Neural cell (in vitro differentiated cells): ENCODE measurements around the gene ARSJ. TPM values are rescaled to one million over a fixed set of nuclear protein-coding genes. Genes with fewer than 3 reads are reported as not detected.

Source experiments
- H2AFZ ChIP-seq: fragments of 200-600, 300-800 bp; sonication (generic), shearing (Covaris generic); 2 replicates; pipeline ENCODE4 v1.6.0; 2014; ENCODE audit warnings: low read depth, mild to moderate bottlenecking, antibody characterized with exemption, low read length, moderate library complexity
- H3F3A ChIP-seq: fragments of 200-600 bp; shearing (Covaris generic); 2 replicates; pipeline ENCODE4 v1.6.1; 2016; ENCODE audit warnings: mild to moderate bottlenecking, moderate library complexity, mixed read lengths, antibody characterized with exemption, low read length; ENCODE audit not compliant: insufficient read depth, poor library complexity, severe bottlenecking
- H3K27ac ChIP-seq: fragments of 200-600, 300-800 bp; sonication (generic), shearing (Covaris generic); 2 replicates; pipeline ENCODE4 v1.5.1; 2014; ENCODE audit warnings: mild to moderate bottlenecking, low read length, moderate library complexity
- H3K27me3 ChIP-seq: fragments of 300-800, 200-600 bp; sonication (generic), shearing (Covaris generic); 2 replicates; pipeline ENCODE4 v1.6.0; 2014; ENCODE audit warnings: mild to moderate bottlenecking, low read depth, low read length, moderate library complexity; ENCODE audit not compliant: insufficient read depth
- H3K36me3 ChIP-seq: fragments of 300-800, 200-600 bp; sonication (generic), shearing (Covaris generic); 2 replicates; pipeline ENCODE4 v1.5.1; 2014; ENCODE audit warnings: mild to moderate bottlenecking, antibody characterized with exemption, low read length, moderate library complexity; ENCODE audit not compliant: insufficient read depth
- H3K4me2 ChIP-seq: fragments of 300-800, 200-600 bp; sonication (generic), shearing (Covaris generic); 2 replicates; pipeline ENCODE4 v1.6.0; 2014; ENCODE audit warnings: mild to moderate bottlenecking, low read length
- H3K4me3 ChIP-seq: fragments of 300-800, 200-600 bp; sonication (generic), shearing (Covaris generic); 2 replicates; pipeline ENCODE4 v1.5.1; 2014; ENCODE audit warnings: mild to moderate bottlenecking, low read length, moderate library complexity
- H3K79me2 ChIP-seq: fragments of 200-600 bp; shearing (Covaris generic); replicated peaks from 2 replicates; pipeline ENCODE4 v1.6.0; 2014; ENCODE audit warnings: mild to moderate bottlenecking, low read length, moderate library complexity; ENCODE audit not compliant: insufficient read depth
- H3K9ac ChIP-seq: fragments of 300-800, 200-600 bp; sonication (generic), shearing (Covaris generic); 2 replicates; pipeline ENCODE4 v1.6.1; 2016; ENCODE audit warnings: mild to moderate bottlenecking, low read length, mixed read lengths
- H3K9me2 ChIP-seq: fragments of 200-600 bp; shearing (Covaris generic); 2 replicates; pipeline ENCODE4 v1.6.1; 2016; ENCODE audit warnings: mild to moderate bottlenecking, low read length, mixed read lengths; ENCODE audit not compliant: insufficient read depth
- H3K9me3 ChIP-seq: fragments of 200-600, 300-800 bp; sonication (generic), shearing (Covaris generic); 2 replicates; pipeline ENCODE4 v1.6.1; 2016; ENCODE audit warnings: mild to moderate bottlenecking, mixed run types, low read length, moderate library complexity, mixed read lengths
- H4K20me1 ChIP-seq: fragments of 200-600 bp; shearing (Covaris generic); 2 replicates; pipeline ENCODE4 v1.6.1; 2016; ENCODE audit warnings: mild to moderate bottlenecking, mixed run types; ENCODE audit not compliant: insufficient read depth
- CTCF ChIP-seq: fragments of 450-650 bp; IDR thresholded peaks from 2 replicates; pipeline ENCODE4 v1.5.1; 2014; ENCODE audit warnings: antibody characterized with exemption, mild to moderate bottlenecking, moderate library complexity; ENCODE audit not compliant: poor library complexity, severe bottlenecking
- EP300 ChIP-seq: fragments of 450-650 bp; conservative IDR thresholded peaks from 2 replicates; pipeline ENCODE4 v1.6.1; 2014; ENCODE audit warnings: antibody characterized with exemption, mild to moderate bottlenecking, moderate library complexity; ENCODE audit not compliant: poor library complexity, severe bottlenecking
- EZH2 ChIP-seq: fragments of 200-600, 300-800 bp; shearing (Covaris generic), sonication (generic); IDR thresholded peaks from 2 replicates; pipeline ENCODE4 v1.6.1; 2014; ENCODE audit warnings: antibody characterized with exemption, low read length, borderline replicate concordance, mild to moderate bottlenecking; ENCODE audit not compliant: insufficient read depth, poor library complexity, severe bottlenecking
- MXI1 ChIP-seq: fragments of 450-650 bp; conservative IDR thresholded peaks from 2 replicates; pipeline ENCODE4 v1.6.1; 2014; ENCODE audit warnings: antibody characterized with exemption, mild to moderate bottlenecking; ENCODE audit not compliant: poor library complexity, severe bottlenecking
- POLR2AphosphoS5 ChIP-seq: IDR thresholded peaks from 2 replicates; pipeline ENCODE4 v1.6.1; 2012
- RAD21 ChIP-seq: fragments of 450-650 bp; conservative IDR thresholded peaks from 2 replicates; pipeline ENCODE4 v1.6.1; 2014; ENCODE audit warnings: antibody characterized with exemption, mild to moderate bottlenecking, moderate library complexity
- REST ChIP-seq: IDR thresholded peaks from 2 replicates; pipeline ENCODE4 v1.6.1; 2012; ENCODE audit warnings: borderline replicate concordance
- SMC3 ChIP-seq: fragments of 450-650 bp; conservative IDR thresholded peaks from 2 replicates; pipeline ENCODE4 v1.6.1; 2014; ENCODE audit warnings: antibody characterized with exemption, mild to moderate bottlenecking, moderate library complexity; ENCODE audit not compliant: poor library complexity
- TAF1 ChIP-seq: IDR thresholded peaks from 2 replicates; pipeline ENCODE4 v1.6.1; 2012; ENCODE audit warnings: low read depth
- polyA plus RNA-seq: library from polyadenylated mRNA; depleted of rRNA; stranded (reverse); fragments of >200 nt; gene quantifications from 2 replicates; pipeline ENCODE4 v1.2.3, GENCODE V29; 2014

Gene ARSJ
- polyA plus RNA-seq, 1 donor from 2014 or later: 0.10 TPM

- H3K27ac ChIP-seq: no peak overlapping the region
- H3K4me2 ChIP-seq: no peak overlapping the region
- no peaks in the 10 kb centered on the region for H4K20me1 ChIP-seq
- H3K36me3 ChIP-seq: no peaks in the 10 kb centered on the region
- H3K27me3 ChIP-seq: peaks cover 42% of the 10 kb centered on the region
- H3K79me2 ChIP-seq: no peaks in the 10 kb centered on the region
- no peaks in the 10 kb centered on the region for H3K9me3 ChIP-seq
- H3K9ac ChIP-seq: no peak overlapping the region
- H3F3A ChIP-seq: no peaks in the 10 kb centered on the region
- no peak overlapping the region for H2AFZ ChIP-seq
- H3K4me3 ChIP-seq: no peak overlapping the region
- H3K9me2 ChIP-seq: no peaks in the 10 kb centered on the region
- TF ChIP-seq RAD21: no peak
- TF ChIP-seq CTCF: no peak
- no peak for TF ChIP-seq POLR2AphosphoS5
- TF ChIP-seq SMC3: no peak
- TF ChIP-seq REST: no peak
- no peak for TF ChIP-seq MXI1
- no peak for TF ChIP-seq TAF1
- TF ChIP-seq EZH2: no peak
Measured at GRCh38 chr4:113978105-113978504, 1.3 kb downstream of the ARSJ start.

DNA sequence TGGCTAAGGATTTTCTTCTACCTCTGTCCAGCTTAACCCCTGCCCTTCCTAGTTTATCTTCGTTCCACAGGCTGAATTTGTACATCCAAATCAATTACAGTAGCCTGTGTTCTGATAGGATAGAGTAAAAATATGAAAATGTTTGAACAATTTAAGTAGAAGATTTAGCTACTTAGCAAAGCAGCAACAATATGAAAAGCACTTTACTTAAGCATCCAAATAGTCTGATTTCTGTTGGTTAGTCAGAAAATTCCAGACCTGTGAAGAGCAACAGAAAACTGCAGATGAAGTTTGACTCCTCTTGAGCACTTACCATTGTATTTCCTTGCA lies 2.0 kb downstream of the ARSJ start:
- no peaks in the 10 kb centered on the region for H3K79me2 ChIP-seq
- H3F3A ChIP-seq: no peaks in the 10 kb centered on the region
- H3K4me3 ChIP-seq: no peak overlapping the region
- no peak overlapping the region for H3K27ac ChIP-seq
- H3K9me2 ChIP-seq: no peaks in the 10 kb centered on the region
- H3K4me2 ChIP-seq: no peak overlapping the region
- no peaks in the 10 kb centered on the region for H3K9me3 ChIP-seq
- H3K27me3 ChIP-seq: peaks cover 42% of the 10 kb centered on the region
- H3K9ac ChIP-seq: no peak overlapping the region
- no peak for TF ChIP-seq SMC3
- no peak for TF ChIP-seq MXI1
- TF ChIP-seq TAF1: no peak
- TF ChIP-seq EZH2: no peak
- no peak for TF ChIP-seq CTCF
- no peak for TF ChIP-seq EP300
- TF ChIP-seq REST: no peak
- TF ChIP-seq POLR2AphosphoS5: no peak
- no peak for TF ChIP-seq RAD21
- no peak overlapping the region for H2AFZ ChIP-seq
- H4K20me1 ChIP-seq: no peaks in the 10 kb centered on the region
- no peaks in the 10 kb centered on the region for H3K36me3 ChIP-seq
